PC-9 (cell line): Measurements from ENCODE around the gene PRRC1. TPM values are rescaled to one million over a fixed set of nuclear protein-coding genes. Genes with fewer than 3 reads are reported as not detected.

ENCODE experiments used
- BruUV-seq: library from RNA; stranded (reverse); fragments of 400-500 nt; replicated peaks from 2 replicates; lab custom pipeline; 2021; lab: Mats Ljungman, UMichigan
- CTCF ChIA-PET: fragments of 300-600 bp; sonication (Branson Sonifier 250); formaldehyde crosslinking; loops from one replicate; lab custom pipeline; 2022; ENCODE audit warnings: antibody characterized with exemption; lab: Charles Lee
- POLR2A ChIA-PET: fragments of 300-600 bp; sonication (Branson Sonifier 250); formaldehyde crosslinking; loops from one replicate; lab custom pipeline; 2022; ENCODE audit warnings: antibody characterized with exemption; ENCODE audit not compliant: unreplicated experiment; lab: Charles Lee
- DNase-seq, 2 experiments: peaks; one replicate each; pipeline versions ENCODE4 v3.0.0 to v3.0.0-alpha.2; 2015 to 2022; ENCODE audit warnings: mixed read lengths in 1 of 2
- H2AFZ ChIP-seq: fragments of 200-600 bp; sonication (generic); 2 replicates; pipeline ENCODE4 v1.8.1; 2017; ENCODE audit warnings: antibody characterized with exemption
- H3F3A ChIP-seq: fragments of 200-600 bp; sonication (generic); 2 replicates; pipeline ENCODE4 v1.8.1; 2017; ENCODE audit warnings: antibody characterized with exemption, mild to moderate bottlenecking, low read depth; ENCODE audit not compliant: insufficient read depth
- H3K27ac ChIP-seq: fragments of 200-600 bp; sonication (generic); 2 replicates; pipeline ENCODE4 v1.6.1; 2016; ENCODE audit warnings: mixed run types
- H3K27me3 ChIP-seq: fragments of 200-600 bp; sonication (generic); 2 replicates; pipeline ENCODE4 v1.6.1; 2016; ENCODE audit warnings: low read depth, mixed run types; ENCODE audit not compliant: insufficient read depth
- H3K36me3 ChIP-seq: fragments of 200-600 bp; sonication (generic); 2 replicates; pipeline ENCODE4 v1.6.1; 2016; ENCODE audit warnings: low read depth, mixed run types
- H3K4me1 ChIP-seq: fragments of 200-600 bp; sonication (generic); replicated peaks from 2 replicates; pipeline ENCODE4 v1.6.1; 2016; ENCODE audit warnings: mixed run types; ENCODE audit not compliant: insufficient read depth
- H3K4me2 ChIP-seq: fragments of 200-600 bp; sonication (generic); 2 replicates; pipeline ENCODE4 v1.6.1; 2017; ENCODE audit warnings: mixed run types
- H3K4me3 ChIP-seq: fragments of 200-600 bp; sonication (generic); 2 replicates; pipeline ENCODE4 v1.6.1; 2016; ENCODE audit warnings: mixed run types
- H3K79me2 ChIP-seq: fragments of 200-600 bp; sonication (generic); 2 replicates; pipeline ENCODE4 v1.6.1; 2017; ENCODE audit warnings: low read depth, mixed run types
- H3K9me2 ChIP-seq: fragments of 200-600 bp; sonication (generic); 2 replicates; pipeline ENCODE4 v1.8.1; 2017; ENCODE audit warnings: mild to moderate bottlenecking; ENCODE audit not compliant: insufficient read depth
- H3K9me3 ChIP-seq: fragments of 200-600 bp; sonication (generic); 2 replicates; pipeline ENCODE4 v1.8.1; 2016; ENCODE audit warnings: low read depth; ENCODE audit not compliant: insufficient read depth
- H4K20me1 ChIP-seq: fragments of 200-600 bp; sonication (generic); 2 replicates; pipeline ENCODE4 v1.8.1; 2017; ENCODE audit not compliant: insufficient read depth
- EZH2 ChIP-seq: fragments of 200-600 bp; sonication (generic); IDR thresholded peaks from 2 replicates; pipeline ENCODE4 v1.8.0; 2017; ENCODE audit warnings: antibody characterized with exemption, low read depth
- intact Hi-C: fragments of 100-400 bp; cut with micrococcal nuclease; formaldehyde crosslinking; loops from one replicate; pipeline ENCODE4 v1.10.0; 2022; ENCODE audit not compliant: unreplicated experiment
- total RNA-seq: library from RNA; stranded (reverse); gene quantifications from 2 replicates; pipeline ENCODE4 v1.2.3, GENCODE V29; 2021
- TF ChIP-seq, protein P1 (sequence below): fragments of 200-600 bp; sonication (generic); conservative IDR thresholded peaks from 2 replicates; pipeline ENCODE4 v1.6.1; 2017; ENCODE audit warnings: mixed run types, antibody characterized with exemption, mild to moderate bottlenecking, moderate library complexity

PRRC1 gene
- total RNA-seq, 1 experiment from 2014 or later: 43.7 TPM

DNA sequence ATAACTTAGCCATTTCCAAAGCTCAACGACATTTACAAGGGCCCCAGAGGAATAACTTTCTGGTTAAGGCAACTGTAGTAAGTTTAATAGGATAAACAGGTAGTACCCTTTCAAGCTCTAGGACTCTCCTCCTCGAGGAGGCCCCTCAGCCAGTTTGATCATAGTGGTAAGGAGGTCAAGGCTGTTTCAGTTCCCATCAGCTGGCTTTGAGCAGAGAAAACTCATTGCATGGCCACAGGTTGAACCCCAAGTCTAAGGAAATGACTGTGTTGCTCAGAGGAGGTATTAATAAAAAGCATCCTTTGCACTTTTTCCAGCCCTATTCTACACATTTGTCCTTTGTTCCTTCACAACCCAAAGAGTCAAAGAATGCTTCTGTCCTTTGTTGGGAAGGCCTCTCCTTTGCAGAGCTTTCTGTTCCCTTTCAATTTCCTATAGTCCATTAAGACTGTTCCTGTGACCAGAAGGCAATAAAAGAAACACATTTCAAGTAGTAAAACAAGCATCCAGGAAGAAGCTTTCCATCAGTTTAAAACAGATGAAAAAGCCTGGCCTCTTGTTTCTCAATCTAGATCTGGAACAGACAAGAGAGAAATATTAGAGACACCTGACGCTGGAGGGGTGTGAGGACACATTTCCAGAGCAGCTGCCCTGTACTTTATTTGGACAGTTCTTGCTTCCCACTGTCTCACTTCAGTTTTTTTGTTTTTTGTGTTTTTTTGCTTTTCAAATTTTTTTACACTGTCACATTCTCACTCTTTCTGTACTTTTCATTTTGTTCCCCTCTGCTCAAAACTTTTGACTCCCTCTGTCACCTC, 54.1 kb downstream of the PRRC1 start:
- Histone ChIP-seq H3K79me2 (no peaks in the 10 kb centered on the region), H3K4me2 (no peak overlapping the region), H3K27me3 (no peaks in the 10 kb centered on the region), H3K4me3 (no peak overlapping the region), H3K4me1 (no peaks in the 10 kb centered on the region), H3K9me3 (no peaks in the 10 kb centered on the region; the same call in 1 of the 2 replicates), H3K36me3 (no peaks in the 10 kb centered on the region), H3F3A (no peaks in the 10 kb centered on the region), H4K20me1 (no peaks in the 10 kb centered on the region), H2AFZ (no peak overlapping the region), H3K9me2 (no peaks in the 10 kb centered on the region), H3K27ac (no peak overlapping the region)
- ChIA-PET POLR2A (no interaction called here), CTCF (interaction anchor here (0.6 kb wide), 1 partner anchor 927 kb away, joined by 8 read pairs; no protein-coding TSS in a partner anchor)
- no peak for DNase-seq
- intact Hi-C loops: no loop called here
- BruUV-seq: no TSS peak
- TF ChIP-seq, protein P1, sequence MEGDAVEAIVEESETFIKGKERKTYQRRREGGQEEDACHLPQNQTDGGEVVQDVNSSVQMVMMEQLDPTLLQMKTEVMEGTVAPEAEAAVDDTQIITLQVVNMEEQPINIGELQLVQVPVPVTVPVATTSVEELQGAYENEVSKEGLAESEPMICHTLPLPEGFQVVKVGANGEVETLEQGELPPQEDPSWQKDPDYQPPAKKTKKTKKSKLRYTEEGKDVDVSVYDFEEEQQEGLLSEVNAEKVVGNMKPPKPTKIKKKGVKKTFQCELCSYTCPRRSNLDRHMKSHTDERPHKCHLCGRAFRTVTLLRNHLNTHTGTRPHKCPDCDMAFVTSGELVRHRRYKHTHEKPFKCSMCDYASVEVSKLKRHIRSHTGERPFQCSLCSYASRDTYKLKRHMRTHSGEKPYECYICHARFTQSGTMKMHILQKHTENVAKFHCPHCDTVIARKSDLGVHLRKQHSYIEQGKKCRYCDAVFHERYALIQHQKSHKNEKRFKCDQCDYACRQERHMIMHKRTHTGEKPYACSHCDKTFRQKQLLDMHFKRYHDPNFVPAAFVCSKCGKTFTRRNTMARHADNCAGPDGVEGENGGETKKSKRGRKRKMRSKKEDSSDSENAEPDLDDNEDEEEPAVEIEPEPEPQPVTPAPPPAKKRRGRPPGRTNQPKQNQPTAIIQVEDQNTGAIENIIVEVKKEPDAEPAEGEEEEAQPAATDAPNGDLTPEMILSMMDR: no peak
- TF ChIP-seq EZH2: no peak

DNA sequence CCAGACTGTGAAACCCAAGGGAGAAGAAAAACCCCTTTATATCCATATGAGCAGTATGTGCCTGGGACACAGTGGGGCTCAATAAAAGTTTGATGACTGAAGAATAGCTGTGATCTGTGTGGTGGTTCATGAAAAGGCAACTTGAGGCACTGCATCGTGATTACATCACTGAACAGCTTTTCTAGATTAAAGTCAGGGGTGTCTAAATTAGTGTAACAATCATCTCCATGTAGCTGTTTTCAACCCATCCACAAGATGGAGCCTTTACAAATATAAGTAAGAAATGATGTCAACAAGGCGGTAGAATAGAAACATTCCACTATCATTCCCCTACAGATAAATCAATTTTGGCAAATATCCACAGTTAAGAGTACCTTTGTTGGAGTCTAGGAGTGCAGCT, 55.5 kb downstream of the PRRC1 start:
- H3K9me2 ChIP-seq: no peaks in the 10 kb centered on the region
- H3K27ac ChIP-seq: no peak overlapping the region
- DNase-seq: no peak
- H3K4me2 ChIP-seq: no peak overlapping the region
- no peaks in the 10 kb centered on the region for H3K79me2 ChIP-seq
- POLR2A ChIA-PET: no interaction called here
- BruUV-seq: no TSS peak
- no peaks in the 10 kb centered on the region for H3K27me3 ChIP-seq
- no peaks in the 10 kb centered on the region for H3K36me3 ChIP-seq
- intact Hi-C loops: no loop called here
- H3F3A ChIP-seq: no peaks in the 10 kb centered on the region
- CTCF ChIA-PET: no interaction called here
- no peaks in the 10 kb centered on the region for H4K20me1 ChIP-seq
- TF ChIP-seq, protein P1: no peak; the same call in 1 of the 2 replicates
- no peak for TF ChIP-seq EZH2
- H3K4me3 ChIP-seq: no peak overlapping the region
- no peaks in the 10 kb centered on the region; the same call in 1 of the 2 replicates for H3K9me3 ChIP-seq
- H3K4me1 ChIP-seq: no peaks in the 10 kb centered on the region
- no peak overlapping the region for H2AFZ ChIP-seq

DNA sequence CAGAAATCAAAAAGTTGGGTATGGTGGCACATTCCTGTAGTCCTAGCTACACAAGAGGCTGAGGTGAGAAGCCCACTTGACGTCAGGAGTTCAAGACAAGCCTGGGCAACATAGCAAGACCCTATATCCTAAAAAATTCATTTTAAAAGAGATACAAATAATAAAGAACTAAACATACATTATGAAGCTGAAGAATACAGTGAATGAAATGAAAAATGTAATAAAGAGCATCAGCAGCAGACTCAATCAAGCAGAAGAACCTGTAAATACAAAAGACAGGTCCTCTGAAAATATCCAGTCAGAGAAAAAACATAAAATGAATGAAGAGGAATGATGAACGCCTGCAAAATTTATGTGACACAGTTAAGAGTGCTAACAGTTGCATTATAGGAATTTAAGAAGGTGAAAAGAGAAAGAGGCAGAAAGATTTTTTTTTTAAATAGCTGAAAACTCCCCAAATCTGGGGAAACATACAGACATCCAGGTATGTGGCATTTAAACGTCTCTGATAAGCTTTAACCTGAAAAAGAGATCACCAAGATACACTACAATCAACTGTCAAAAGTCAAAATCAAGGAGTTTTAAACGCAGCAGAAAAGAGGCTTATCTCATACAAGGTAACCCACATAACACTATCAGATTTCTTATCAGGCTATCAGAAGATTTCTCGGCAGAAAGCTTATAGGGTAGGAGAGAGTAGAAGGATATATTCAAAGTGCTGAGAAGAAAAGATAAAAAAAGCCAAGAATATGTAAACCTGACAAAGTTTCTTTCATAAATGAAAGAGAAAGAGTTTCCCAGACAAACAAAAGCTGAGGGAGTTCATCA, 57.6 kb downstream of the PRRC1 start:
- ChIA-PET POLR2A (no interaction called here), CTCF (no interaction called here)
- Histone ChIP-seq H3K4me1 (no peaks in the 10 kb centered on the region), H3K27ac (no peak overlapping the region), H4K20me1 (no peaks in the 10 kb centered on the region), H3K9me2 (no peaks in the 10 kb centered on the region; the same call in 1 of the 2 replicates), H3K4me3 (no peak overlapping the region), H3K27me3 (no peaks in the 10 kb centered on the region), H3K36me3 (no peaks in the 10 kb centered on the region), H3K9me3 (no peaks in the 10 kb centered on the region; the same call in 1 of the 2 replicates), H3K4me2 (no peak overlapping the region), H3K79me2 (no peaks in the 10 kb centered on the region), H2AFZ (no peak overlapping the region), H3F3A (no peaks in the 10 kb centered on the region)
- TF ChIP-seq, protein P1: no peak
- DNase-seq: no peak
- BruUV-seq: no TSS peak
- intact Hi-C loops: no loop called here
